H1 (cell line): ENCODE data around the gene FAM237A. TPM values are rescaled to one million over a fixed set of nuclear protein-coding genes. Genes with fewer than 3 reads are reported as not detected.

ENCODE experiments used
- CTCF ChIA-PET: fragments of 300-600 bp; sonication (Branson Sonifier 250); formaldehyde crosslinking; loops from one replicate; lab custom pipeline; 2021; ENCODE audit not compliant: partially characterized antibody; lab: Charles Lee
- POLR2A ChIA-PET: fragments of 300-600 bp; sonication (Branson Sonifier 250); formaldehyde crosslinking; loops from one replicate; lab custom pipeline; 2021; ENCODE audit warnings: inconsistent platforms; ENCODE audit not compliant: partially characterized antibody; lab: Charles Lee
- DNase-seq, 2 experiments: peaks; one replicate each; pipeline versions ENCODE4 v3.0.0 to v3.0.0-alpha.2; 2010 to 2022; ENCODE audit warnings: low spot score in 2 of 2, low read depth in 1 of 2, mixed read lengths in 1 of 2
- FAIRE-seq: peaks from 2 replicates; lab custom pipeline; 2011; peaks lifted over from hg19 to GRCh38; lab: Jason Lieb, UNC
- H2AFZ ChIP-seq: 2 replicates; pipeline ENCODE4 v1.8.1; 2012; ENCODE audit warnings: low read length, inconsistent platforms
- H2AK5ac ChIP-seq: 2 replicates; pipeline ENCODE4 v1.6.1; 2013; ENCODE audit warnings: low read depth, low read length
- H2BK120ac ChIP-seq: replicated peaks from 2 replicates; pipeline ENCODE3; 2013; ENCODE audit warnings: low read depth, low read length, inconsistent platforms
- H2BK12ac ChIP-seq: 2 replicates; pipeline ENCODE4 v1.6.1; 2013; ENCODE audit warnings: low read depth, low read length
- H2BK15ac ChIP-seq: 2 replicates; pipeline ENCODE4 v1.6.1; 2013; ENCODE audit warnings: low read length
- H2BK20ac ChIP-seq: 2 replicates; pipeline ENCODE4 v1.6.1; 2013; ENCODE audit warnings: low read length
- H2BK5ac ChIP-seq: 2 replicates; pipeline ENCODE4 v1.6.1; 2013; ENCODE audit warnings: low read depth, low read length
- H3K14ac ChIP-seq: 2 replicates; pipeline ENCODE4 v1.6.1; 2013; ENCODE audit warnings: inconsistent platforms; ENCODE audit not compliant: insufficient read length
- H3K18ac ChIP-seq: 2 replicates; pipeline ENCODE4 v1.6.1; 2013; ENCODE audit warnings: low read length; ENCODE audit errors: extremely low read depth
- H3K23ac ChIP-seq: 2 replicates; pipeline ENCODE4 v1.6.1; 2013; ENCODE audit warnings: inconsistent platforms; ENCODE audit not compliant: insufficient read length
- H3K23me2 ChIP-seq: 2 replicates; pipeline ENCODE4 v1.6.1; 2013; ENCODE audit warnings: low read depth, low read length
- H3K27ac ChIP-seq: 2 replicates; pipeline ENCODE4 v1.6.1; 2011; ENCODE audit warnings: low read depth, low read length, inconsistent platforms
- H3K27me3 ChIP-seq, 4 experiments: replicated peaks in 1 of 4; 1 replicate in 1 of 4; 2 replicates in 3 of 4; pipeline versions ENCODE4 v1.6.1 to v1.8.1; 2011 to 2013; ENCODE audit warnings: low read length in 3 of 4, mild to moderate bottlenecking in 3 of 4, inconsistent platforms in 2 of 4, mixed read lengths in 2 of 4, moderate library complexity in 1 of 4; ENCODE audit not compliant: control insufficient read depth in 3 of 4, insufficient read depth in 3 of 4; ENCODE audit errors: extremely low read depth in 1 of 4
- H3K36me3 ChIP-seq, 4 experiments: 2 replicates each; pipeline versions ENCODE4 v1.6.1 to v1.8.1; 2011 to 2013; ENCODE audit warnings: mild to moderate bottlenecking in 4 of 4, low read length in 3 of 4, moderate library complexity in 2 of 4, control low read depth in 1 of 4, inconsistent platforms in 1 of 4; ENCODE audit not compliant: insufficient read depth in 4 of 4, control insufficient read depth in 2 of 4
- H3K4ac ChIP-seq: replicated peaks from 2 replicates; pipeline ENCODE3; 2013; ENCODE audit warnings: low read length, low read depth, mixed read lengths, inconsistent platforms; ENCODE audit not compliant: insufficient read length
- H3K4me1 ChIP-seq, 4 experiments: replicated peaks in 1 of 4; 1 replicate in 1 of 4; 2 replicates in 3 of 4; pipeline versions ENCODE4 v1.6.1 to v1.8.1; 2011 to 2013; ENCODE audit warnings: low read length in 3 of 4, inconsistent platforms in 2 of 4, mixed read lengths in 1 of 4; ENCODE audit not compliant: insufficient read depth in 4 of 4, control insufficient read depth in 3 of 4
- H3K4me2 ChIP-seq, 2 experiments: 2 replicates each; pipeline versions ENCODE4 v1.6.1 to v1.8.1; 2011 to 2013; ENCODE audit warnings: low read depth in 2 of 2, low read length in 2 of 2, control low read depth in 1 of 2, inconsistent platforms in 1 of 2, mild to moderate bottlenecking in 1 of 2; ENCODE audit not compliant: insufficient read depth in 1 of 2
- H3K4me3 ChIP-seq, 4 experiments: fragments of 200-600, 300-600 bp in 1 of 4; sonication (generic), shearing (Covaris generic), sonication (Bioruptor Twin) in 1 of 4; 2 replicates each; pipeline versions ENCODE4 v1.5.1 to v1.8.1; 2011 to 2016; ENCODE audit warnings: low read length in 4 of 4, low read depth in 3 of 4, control low read depth in 2 of 4, inconsistent platforms in 2 of 4, mild to moderate bottlenecking in 2 of 4, mixed read lengths in 1 of 4, moderate library complexity in 1 of 4; ENCODE audit not compliant: insufficient read depth in 2 of 4; ENCODE audit errors: extremely low read depth in 1 of 4
- H3K56ac ChIP-seq: replicated peaks from 2 replicates; pipeline ENCODE3; 2013; ENCODE audit warnings: low read depth, mild to moderate bottlenecking, mixed read lengths, low read length, inconsistent platforms; ENCODE audit not compliant: insufficient read length
- H3K79me1 ChIP-seq: 2 replicates; pipeline ENCODE4 v1.6.1; 2013; ENCODE audit warnings: low read depth, low read length, control low read depth
- H3K79me2 ChIP-seq, 2 experiments: 2 replicates each; pipeline versions ENCODE4 v1.6.1 to v1.8.1; 2012 to 2013; ENCODE audit warnings: low read length in 2 of 2, mild to moderate bottlenecking in 2 of 2, inconsistent platforms in 1 of 2; ENCODE audit not compliant: insufficient read depth in 2 of 2, control insufficient read depth in 1 of 2
- H3K9ac ChIP-seq, 4 experiments: replicated peaks in 1 of 4; 1 replicate in 1 of 4; 2 replicates in 3 of 4; pipeline versions ENCODE4 v1.6.1 to v1.8.1; 2011 to 2013; ENCODE audit warnings: low read depth in 3 of 4, low read length in 3 of 4, control low read depth in 2 of 4, mild to moderate bottlenecking in 2 of 4, moderate library complexity in 2 of 4, inconsistent platforms in 1 of 4; ENCODE audit errors: extremely low read depth in 1 of 4
- H3K9me3 ChIP-seq, 2 experiments: 2 replicates each; pipeline versions ENCODE4 v1.6.1 to v1.8.1; 2012 to 2013; ENCODE audit warnings: mild to moderate bottlenecking in 2 of 2, moderate library complexity in 2 of 2, control low read depth in 1 of 2, inconsistent platforms in 1 of 2, low read depth in 1 of 2, low read length in 1 of 2, mixed read lengths in 1 of 2; ENCODE audit not compliant: insufficient read depth in 2 of 2
- H4K20me1 ChIP-seq, 2 experiments: replicated peaks in 1 of 2; 2 replicates each; pipeline versions ENCODE3 to v1.8.1; 2011 to 2013; ENCODE audit warnings: inconsistent platforms in 2 of 2, low read length in 2 of 2, mild to moderate bottlenecking in 1 of 2; ENCODE audit not compliant: insufficient read depth in 2 of 2, control insufficient read depth in 1 of 2
- H4K5ac ChIP-seq: 2 replicates; pipeline ENCODE4 v1.6.1; 2013; ENCODE audit warnings: low read length, low read depth, mixed read lengths, inconsistent platforms; ENCODE audit not compliant: insufficient read length
- H4K8ac ChIP-seq: 2 replicates; pipeline ENCODE4 v1.8.0; 2013; ENCODE audit warnings: mild to moderate bottlenecking, moderate library complexity, low read length, inconsistent platforms; ENCODE audit not compliant: insufficient read depth; ENCODE audit errors: extremely low read depth
- H4K91ac ChIP-seq: replicated peaks from 2 replicates; pipeline ENCODE3; 2013; ENCODE audit warnings: low read length, mixed read lengths, inconsistent platforms; ENCODE audit not compliant: insufficient read length
- BCL11A ChIP-seq, 2 experiments: IDR thresholded peaks; one replicate each; pipeline ENCODE4 v1.6.1; 2011; ENCODE audit warnings: low read depth in 2 of 2, low read length in 2 of 2, mild to moderate bottlenecking in 2 of 2
- CEBPB ChIP-seq: IDR thresholded peaks from 2 replicates; pipeline ENCODE4 v1.6.1; 2012; ENCODE audit warnings: low read depth, low read length
- CREB1 ChIP-seq: IDR thresholded peaks from 2 replicates; pipeline ENCODE4 v1.6.1; 2012; ENCODE audit warnings: inconsistent platforms
- GABPA ChIP-seq: IDR thresholded peaks from 2 replicates; pipeline ENCODE4 v1.6.1; 2011; ENCODE audit warnings: mild to moderate bottlenecking, low read length, moderate library complexity, borderline replicate concordance; ENCODE audit not compliant: insufficient read depth
- KDM4A ChIP-seq: IDR thresholded peaks from one replicate; pipeline ENCODE4 v1.7.1; 2012; ENCODE audit warnings: low read depth, mild to moderate bottlenecking, moderate library complexity, low read length, inconsistent platforms; ENCODE audit not compliant: severe bottlenecking
- RAD21 ChIP-seq, 2 experiments: IDR thresholded peaks in 1 of 2; conservative IDR thresholded peaks in 1 of 2; 2 replicates each; pipeline ENCODE4 v1.6.1; 2011; ENCODE audit warnings: low read depth in 2 of 2, low read length in 2 of 2, improper control_type of control experiment in 1 of 2, inconsistent platforms in 1 of 2, mild to moderate bottlenecking in 1 of 2, moderate library complexity in 1 of 2
- SAP30 ChIP-seq: fragments of 300-600 bp; sonication (generic); IDR thresholded peaks from 2 replicates; pipeline ENCODE4 v1.7.1; 2012; ENCODE audit warnings: low read length, moderate library complexity, mild to moderate bottlenecking, inconsistent platforms; ENCODE audit not compliant: insufficient read depth, insufficient replicate concordance
- SIRT6 ChIP-seq: IDR thresholded peaks from one replicate; pipeline ENCODE4 v1.7.1; 2012; ENCODE audit warnings: low read length, inconsistent platforms
- SIX5 ChIP-seq: IDR thresholded peaks from 2 replicates; pipeline ENCODE4 v1.6.1; 2011; ENCODE audit warnings: mild to moderate bottlenecking, low read depth, low read length
- SRF ChIP-seq: IDR thresholded peaks from 2 replicates; pipeline ENCODE4 v1.6.1; 2011; ENCODE audit warnings: mild to moderate bottlenecking, low read depth, low read length, moderate library complexity
- TBP ChIP-seq: IDR thresholded peaks from 2 replicates; pipeline ENCODE4 v1.6.1; 2011; ENCODE audit warnings: low read depth, low read length, improper control_type of control experiment
- TEAD4 ChIP-seq: IDR thresholded peaks from 2 replicates; pipeline ENCODE4 v1.6.1; 2012; ENCODE audit warnings: low read depth, low read length, inconsistent platforms, mixed read lengths
- WGBS, 2 experiments: shearing (Covaris generic) in 1 of 2; methylation state at CpG; one replicate each; pipeline versions ENCODE4 v1.1.6 to v1.1.7; 2013 to 2015; ENCODE audit warnings: low lambda C conversion rate in 2 of 2, mixed read lengths in 2 of 2, inconsistent platforms in 1 of 2, low coverage in 1 of 2, missing lambda C conversion rate in 1 of 2; ENCODE audit not compliant: insufficient replicate concordance in 2 of 2, insufficient coverage in 1 of 2, insufficient read length in 1 of 2; ENCODE audit errors: extremely low coverage in 1 of 2, missing lambda C conversion rate in 1 of 2; 5-methylcytosine and 5-hydroxymethylcytosine counted together
- polyA plus RNA-seq, 7 experiments: library from polyadenylated mRNA; depleted of rRNA in 3 of 7; stranded (reverse) in 5 of 7; unstranded in 2 of 7; fragments of >200 nt in 5 of 7; fragments of 200-250 nt in 2 of 7; gene quantifications; 1 replicate in 5 of 7; 2 replicates in 1 of 7; 4 replicates in 1 of 7; pipeline versions ENCODE4 v1.2.1 to v1.2.3, GENCODE V29; 2011 to 2013; ENCODE audit warnings: missing spikeins in 2 of 7, mixed read lengths in 2 of 7
- total RNA-seq: library from RNA; stranded (reverse); fragmentation: NEBNext Ultra II Directional; extraction: Animal tissue kit (Norgen Biotek cat#: 25700); gene quantifications from 2 replicates; pipeline ENCODE4 v1.2.1, GENCODE V29; 2021
- TF ChIP-seq, protein P1 (sequence below): IDR thresholded peaks from 2 replicates; pipeline ENCODE4 v1.6.1; 2012; ENCODE audit warnings: inconsistent platforms
- TF ChIP-seq, protein P2 (sequence below): IDR thresholded peaks from 2 replicates; pipeline ENCODE4 v1.6.1; 2012; ENCODE audit warnings: inconsistent platforms

Gene FAM237A
- total and polyA plus RNA-seq, 2 of the 8 experiments (the other 6 are each of a cell fraction or from before 2014, with no cell fraction given): not detected

GRCh38 chr2:206639636-206640035 lies 2.7 kb upstream of the FAM237A start:
- H2AFZ ChIP-seq: no peak overlapping the region
- H4K20me1 ChIP-seq: peaks cover 2 to 4% of the 10 kb centered on the region in 2 experiments
- H3K4ac ChIP-seq: no peak overlapping the region
- H3K9ac ChIP-seq: no peak overlapping the region
- 45% methylated on average over 2 of the region's 2 CpGs; no CpG with 5 or more reads in 1 of the 2 experiments for WGBS, 2 experiments
- no peaks in the 10 kb centered on the region for H3K9me3 ChIP-seq
- no peak overlapping the region for H2BK120ac ChIP-seq
- ChIA-PET POLR2A (no interaction called here), CTCF (interaction anchor here (0.5 to 2.8 kb wide), 5 partner anchors 12 to 256 kb away, joined by 3 to 9 read pairs (median 4); no protein-coding TSS in a partner anchor)
- no peak overlapping the region for H2BK5ac ChIP-seq
- H3K27me3 ChIP-seq: peaks cover 17 to 29% (median 23%) of the 10 kb centered on the region in 4 experiments
- DNase-seq: no peak
- H3K14ac ChIP-seq: no peak overlapping the region
- H3K4me3 ChIP-seq: no peak overlapping the region
- H3K79me2 ChIP-seq: no peaks in the 10 kb centered on the region
- H4K5ac ChIP-seq: no peak overlapping the region
- H2BK15ac ChIP-seq: no peak overlapping the region
- no peak for FAIRE-seq
- no peak overlapping the region for H3K23ac ChIP-seq
- peaks cover 8% of the 10 kb centered on the region for H3K23me2 ChIP-seq
- H3K56ac ChIP-seq: no peak overlapping the region
- H2AK5ac ChIP-seq: no peak overlapping the region
- no peaks in the 10 kb centered on the region for H3K79me1 ChIP-seq
- H3K4me2 ChIP-seq: no peak overlapping the region
- H2BK12ac ChIP-seq: no peak overlapping the region
- no peak overlapping the region for H2BK20ac ChIP-seq
- no peak overlapping the region for H3K18ac ChIP-seq
- no peaks in the 10 kb centered on the region for H3K36me3 ChIP-seq
- no peak overlapping the region for H3K27ac ChIP-seq
- H4K91ac ChIP-seq: no peak overlapping the region
- peaks cover 0 to 7% (median 3%) of the 10 kb centered on the region in 4 experiments; a peak in 3 of 7 replicates for H3K4me1 ChIP-seq
- no peak overlapping the region for H4K8ac ChIP-seq
- TF ChIP-seq TEAD4: no peak
- TF ChIP-seq CREB1: no peak
- TF ChIP-seq SRF: no peak
- no peak for TF ChIP-seq KDM4A
- TF ChIP-seq RAD21 (IDR thresholded peaks at IDR 0.05 in 1 of 2, conservative IDR thresholded peaks at IDR 0.05 in 1 of 2; ENCODE audit: low read depth in 2 of 2, low read length in 2 of 2): no peak
- TF ChIP-seq, protein P1, sequence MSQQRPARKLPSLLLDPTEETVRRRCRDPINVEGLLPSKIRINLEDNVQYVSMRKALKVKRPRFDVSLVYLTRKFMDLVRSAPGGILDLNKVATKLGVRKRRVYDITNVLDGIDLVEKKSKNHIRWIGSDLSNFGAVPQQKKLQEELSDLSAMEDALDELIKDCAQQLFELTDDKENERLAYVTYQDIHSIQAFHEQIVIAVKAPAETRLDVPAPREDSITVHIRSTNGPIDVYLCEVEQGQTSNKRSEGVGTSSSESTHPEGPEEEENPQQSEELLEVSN: no peak
- no peak for TF ChIP-seq BCL11A (IDR thresholded peaks at IDR 0.05; ENCODE audit: low read depth in 2 of 2, low read length in 2 of 2)
- no peak for TF ChIP-seq TBP
- TF ChIP-seq SIRT6: no peak
- no peak for TF ChIP-seq GABPA
- TF ChIP-seq CEBPB: no peak
- TF ChIP-seq, protein P2, sequence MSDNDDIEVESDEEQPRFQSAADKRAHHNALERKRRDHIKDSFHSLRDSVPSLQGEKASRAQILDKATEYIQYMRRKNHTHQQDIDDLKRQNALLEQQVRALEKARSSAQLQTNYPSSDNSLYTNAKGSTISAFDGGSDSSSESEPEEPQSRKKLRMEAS: no peak
- TF ChIP-seq SAP30: no peak
- no peak for TF ChIP-seq SIX5
